Measurements from ENCODE around the gene DNAJC25. TPM values are rescaled to one million over a fixed set of nuclear protein-coding genes. Genes with fewer than 3 reads are reported as not detected.
"Not testable (repeated sequence)": the region's sequence is repeated elsewhere in the genome, so short reads cannot be mapped to it uniquely, and the experiment has no call there.

DNAJC25 gene
- polyA plus RNA-seq, 3 donors = 14.6 to 17.2 (median 15.2) TPM

GRCh38 chr9:111613436-111614040 is 17.6 kb upstream of the DNAJC25 start:
- no peak for DNase-seq (ENCODE audit: extremely low read depth in 1 of 11, low read depth in 9 of 11, low spot score in 4 of 11)

DNA sequence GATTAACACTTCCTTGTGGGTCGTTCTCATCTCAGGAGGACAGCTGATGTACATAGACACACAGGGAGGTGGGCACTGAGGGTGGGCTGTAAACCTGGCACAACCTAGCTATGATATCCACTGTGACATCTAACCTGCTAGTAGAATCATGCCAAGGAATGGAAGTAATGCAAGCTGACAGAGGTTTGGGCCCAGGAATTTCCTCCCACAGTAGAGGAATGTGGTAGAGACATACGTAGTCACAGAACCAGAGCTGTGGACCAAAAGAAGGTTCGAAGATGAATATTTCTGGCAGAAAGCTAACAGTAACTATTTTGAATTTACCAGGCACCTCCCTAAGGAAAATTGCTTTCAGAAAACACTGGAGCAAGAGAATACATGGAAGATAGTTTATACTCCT is 15.2 kb upstream of the DNAJC25 start:
- DNase-seq (ENCODE audit: extremely low read depth in 1 of 11, low read depth in 9 of 11, low spot score in 4 of 11) = no peak

GRCh38 chr9:111617349-111617748 is 13.8 kb upstream of the DNAJC25 start:
- not testable (repeated sequence) for DNase-seq (ENCODE audit: extremely low read depth in 1 of 11, low read depth in 9 of 11, low spot score in 4 of 11)

DNA sequence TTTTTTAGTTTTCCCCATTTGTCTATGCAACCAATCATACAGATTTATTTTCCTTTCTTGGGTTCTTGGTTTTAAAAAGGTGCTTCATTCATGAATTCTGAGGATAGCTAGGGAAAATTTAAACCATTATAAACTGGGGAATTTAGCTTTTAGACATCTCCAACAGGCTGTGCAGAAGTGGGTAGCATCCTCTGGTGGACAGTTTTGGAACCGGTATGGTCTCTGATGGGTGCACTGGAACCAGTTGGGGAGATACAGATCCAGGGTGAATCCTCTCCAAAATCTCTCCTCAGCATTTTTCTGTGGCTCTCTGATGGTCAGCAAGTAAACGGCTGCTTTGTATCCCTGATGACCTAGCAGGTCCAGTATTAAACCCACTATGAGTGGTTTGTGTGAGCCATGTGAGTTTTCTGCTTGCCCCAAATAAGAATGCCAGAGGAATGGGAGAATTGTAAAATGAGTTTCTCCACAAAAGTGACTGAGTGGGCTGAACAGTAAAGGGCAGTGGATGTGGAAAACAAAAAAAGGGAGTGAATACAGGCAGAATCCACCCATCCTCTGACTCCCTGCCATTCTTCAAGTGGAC is 9.1 kb upstream of the DNAJC25 start:
- no peak for DNase-seq (ENCODE audit: extremely low read depth in 1 of 11, low read depth in 9 of 11, low spot score in 4 of 11)

- DNase-seq (ENCODE audit: extremely low read depth in 1 of 11, low read depth in 9 of 11, low spot score in 4 of 11) = no peak
Observed at GRCh38 chr9:111622626-111623025, 8.5 kb upstream of the DNAJC25 start.

DNA sequence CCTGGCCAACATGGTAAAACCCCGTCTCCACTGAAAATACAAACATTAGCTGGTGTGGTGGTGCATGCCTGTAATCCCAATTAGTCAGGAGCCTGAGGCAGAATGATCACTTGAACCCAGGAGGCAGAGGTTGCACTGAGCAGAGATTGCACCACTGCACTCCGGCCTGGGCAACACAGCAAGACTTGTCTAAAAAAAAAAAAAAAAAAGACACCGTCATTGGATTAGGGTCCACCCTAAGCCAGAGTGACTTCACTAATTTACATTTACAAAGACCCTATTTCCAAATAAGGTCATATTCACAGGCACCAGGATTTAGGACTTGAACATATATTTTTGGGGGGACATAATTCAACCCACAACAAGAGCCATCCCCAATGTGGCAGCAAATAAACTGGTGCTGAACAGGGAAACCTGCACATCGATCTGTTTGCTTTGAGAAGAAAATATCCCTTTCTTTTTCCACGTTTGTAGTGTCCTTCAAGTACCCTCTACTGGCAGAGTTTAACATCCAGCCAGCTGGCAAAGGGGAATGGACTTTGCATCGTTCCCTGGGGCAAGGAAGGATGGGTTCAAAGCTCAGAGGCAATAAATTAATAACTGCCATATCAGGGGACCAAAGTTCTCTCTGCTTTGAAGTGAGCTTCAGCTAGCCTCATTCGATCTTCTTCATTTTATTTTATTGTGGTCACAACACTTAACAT is 3.7 kb upstream of the DNAJC25 start:
- DNase-seq (ENCODE audit: extremely low read depth in 1 of 11, low read depth in 9 of 11, low spot score in 4 of 11) = no peak

DNA sequence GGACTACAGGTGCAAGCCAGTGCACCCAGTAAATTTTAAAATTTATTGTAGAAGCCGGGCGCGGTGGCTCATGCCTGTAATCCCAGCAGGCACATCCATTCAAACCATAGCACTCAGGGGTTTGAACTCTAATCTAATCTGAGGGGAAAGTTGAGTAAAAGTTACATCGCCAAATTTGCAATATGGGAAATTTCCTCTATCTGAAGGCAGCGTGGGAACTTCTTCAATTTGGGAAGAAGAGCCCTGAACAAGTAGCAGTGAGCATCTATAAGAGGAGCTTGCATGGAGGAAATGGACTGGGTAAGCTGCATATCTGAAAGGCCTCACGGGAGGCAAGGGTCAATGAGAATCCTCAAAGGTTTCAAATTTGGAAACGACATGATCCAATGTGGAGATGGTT is 2.7 kb upstream of the DNAJC25 start:
- no peak for DNase-seq (ENCODE audit: extremely low read depth in 1 of 11, low read depth in 9 of 11, low spot score in 4 of 11)

- DNase-seq (ENCODE audit: extremely low read depth in 1 of 11, low read depth in 9 of 11, low spot score in 4 of 11) = no peak
Observed at GRCh38 chr9:111630182-111630963, 761 bp upstream of the DNAJC25 start.

- peak in 1 of 11 donors; percentile 56 for DNase-seq (ENCODE audit: extremely low read depth in 1 of 11, low read depth in 9 of 11, low spot score in 4 of 11)
Observed at GRCh38 chr9:111630964-111631213, 245 bp upstream of the DNAJC25 start.

DNA sequence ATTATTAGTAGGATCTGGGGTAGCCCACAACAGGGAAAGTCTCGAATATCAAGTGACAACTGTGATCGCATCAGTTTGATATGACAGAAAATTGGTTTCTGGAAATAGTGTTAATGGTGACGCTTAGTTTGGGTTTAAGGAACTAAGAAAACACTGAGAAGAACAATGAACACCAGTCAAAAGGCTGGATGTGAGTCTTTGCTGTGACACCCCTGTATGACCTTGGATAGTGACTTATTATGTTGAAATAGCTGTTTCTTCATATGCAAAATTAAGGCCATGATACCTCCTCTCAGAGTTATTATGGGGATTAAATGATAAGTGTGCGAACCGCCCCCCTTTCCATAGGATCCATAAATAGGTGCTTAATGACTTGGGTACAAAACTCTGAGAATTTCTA is 926 bp downstream of the DNAJC25 start:
- DNase-seq (ENCODE audit: extremely low read depth in 1 of 11, low read depth in 9 of 11, low spot score in 4 of 11) = no peak

- no peak for DNase-seq (ENCODE audit: extremely low read depth in 1 of 11, low read depth in 9 of 11, low spot score in 4 of 11)
Observed at GRCh38 chr9:111632695-111633388, 1.7 kb downstream of the DNAJC25 start.

DNA sequence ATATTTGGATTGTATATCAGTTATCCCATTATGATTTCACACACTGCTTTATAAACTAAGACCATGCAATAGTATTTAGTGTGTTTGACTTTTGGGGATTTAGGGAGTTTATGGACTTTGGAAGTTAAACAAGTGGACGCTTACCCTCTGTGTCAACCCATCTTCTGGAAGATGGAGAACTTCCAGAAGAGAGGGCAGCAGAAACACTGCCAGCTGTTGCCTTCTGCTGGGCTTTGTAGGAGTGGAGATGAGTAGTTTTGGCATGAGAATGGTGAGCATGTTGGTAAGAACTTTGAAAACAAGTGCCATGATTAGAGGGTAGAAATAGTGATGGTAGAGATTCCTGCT is 2.2 kb downstream of the DNAJC25 start:
- DNase-seq (ENCODE audit: extremely low read depth in 1 of 11, low read depth in 9 of 11, low spot score in 4 of 11) = no peak

DNA sequence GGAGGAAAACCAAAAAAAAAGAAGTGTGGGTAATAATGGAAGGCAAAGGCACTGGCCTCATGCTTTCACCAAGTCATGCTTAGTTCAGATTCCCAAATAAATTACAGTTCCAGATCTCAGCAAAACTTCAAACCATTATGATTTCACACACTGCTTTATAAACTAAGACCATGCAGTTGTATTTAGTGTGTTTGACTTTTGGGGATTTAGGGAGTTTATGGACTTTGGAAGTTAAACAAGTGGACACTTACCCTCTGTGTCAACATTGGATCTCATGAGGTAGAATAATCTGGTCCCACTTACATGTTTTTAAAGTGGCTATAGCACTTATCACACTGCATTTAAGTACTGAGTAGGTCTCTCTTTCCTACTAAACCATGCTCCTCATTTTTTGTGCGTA is 3.7 kb downstream of the DNAJC25 start:
- DNase-seq (ENCODE audit: extremely low read depth in 1 of 11, low read depth in 9 of 11, low spot score in 4 of 11) = no peak

DNA sequence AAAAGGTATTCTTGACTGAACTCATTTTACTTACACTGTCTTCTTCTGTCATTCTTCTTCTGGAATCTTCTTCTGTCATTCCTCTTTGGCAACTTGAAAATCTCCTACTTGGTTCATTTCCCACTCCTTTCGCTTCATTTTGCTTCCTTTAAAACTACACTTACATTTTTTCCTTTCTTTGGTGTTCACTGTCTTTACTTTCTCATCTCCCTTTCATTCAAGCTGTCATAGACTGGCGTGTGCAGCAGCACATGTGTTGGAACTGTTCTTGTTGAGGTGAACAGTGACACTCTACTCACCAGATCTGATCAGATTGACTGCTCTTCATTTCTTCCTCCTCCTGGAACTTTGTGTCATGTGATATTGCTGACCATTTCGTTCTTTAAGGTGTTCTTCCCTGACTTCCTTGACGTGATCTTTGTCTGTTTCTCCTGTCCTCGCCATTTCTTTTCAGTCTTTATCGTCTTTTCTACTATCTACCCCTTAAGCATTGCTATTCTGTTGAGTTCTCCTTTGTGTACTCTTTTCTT is 6.4 kb downstream of the DNAJC25 start:
- no peak for DNase-seq (ENCODE audit: extremely low read depth in 1 of 11, low read depth in 9 of 11, low spot score in 4 of 11)

DNA sequence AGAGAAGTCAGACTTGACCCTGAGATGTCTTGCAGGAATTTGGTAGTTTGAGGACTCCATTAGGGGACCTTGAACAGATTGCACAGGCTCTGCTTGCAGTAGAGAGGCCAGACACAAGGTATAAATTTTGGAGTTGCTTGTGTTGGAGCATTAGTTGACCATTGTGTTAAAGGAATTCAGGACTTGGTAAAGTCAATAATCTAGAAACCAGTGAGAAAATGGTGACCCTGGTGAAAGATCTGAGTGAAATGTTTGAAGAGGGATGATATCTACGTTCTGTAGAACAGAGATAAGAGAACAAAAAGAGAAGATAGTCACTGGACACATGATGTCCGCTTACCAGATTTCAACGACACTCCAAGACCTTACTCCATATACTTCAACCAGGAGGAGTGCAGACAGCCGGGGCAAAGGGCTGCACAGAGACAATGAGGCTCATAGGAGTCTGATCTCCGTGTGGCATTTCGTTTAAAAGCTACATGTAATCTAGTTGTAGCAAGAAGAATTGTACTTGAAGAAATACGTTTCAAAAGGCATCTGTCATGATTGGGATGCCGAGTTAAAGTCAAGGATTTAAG is 13.2 kb downstream of the DNAJC25 start:
- no peak for DNase-seq (ENCODE audit: extremely low read depth in 1 of 11, low read depth in 9 of 11, low spot score in 4 of 11)

GRCh38 chr9:111645806-111646205 is 14.7 kb downstream of the DNAJC25 start:
- DNase-seq (ENCODE audit: extremely low read depth in 1 of 11, low read depth in 9 of 11, low spot score in 4 of 11) = no peak

DNA sequence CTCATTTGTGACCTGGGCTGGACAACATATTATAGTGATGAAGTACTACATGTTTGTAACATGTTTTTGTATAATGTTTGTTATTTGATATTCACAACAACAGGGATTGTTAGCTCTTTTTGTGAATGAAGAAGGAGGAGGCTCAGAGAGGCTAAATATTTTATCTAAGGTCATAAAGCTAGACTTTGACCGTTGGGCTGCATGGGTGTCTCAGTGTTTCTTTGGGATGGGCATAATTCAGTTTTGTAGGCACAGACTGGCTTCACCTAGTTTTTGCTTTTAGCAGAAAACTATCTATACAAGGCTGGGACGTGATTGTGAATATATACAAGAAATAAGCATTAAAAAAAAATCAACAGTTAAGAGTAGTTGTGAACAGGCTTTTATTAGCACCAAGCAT is 15.3 kb downstream of the DNAJC25 start:
- DNase-seq (ENCODE audit: extremely low read depth in 1 of 11, low read depth in 9 of 11, low spot score in 4 of 11) = no peak

- no peak for DNase-seq (ENCODE audit: extremely low read depth in 1 of 11, low read depth in 9 of 11, low spot score in 4 of 11)
Observed at GRCh38 chr9:111648066-111648465, 16.9 kb downstream of the DNAJC25 start.

- no peak for DNase-seq (ENCODE audit: extremely low read depth in 1 of 11, low read depth in 9 of 11, low spot score in 4 of 11)
Observed at GRCh38 chr9:111649016-111649415, 17.9 kb downstream of the DNAJC25 start.

Data from renal cortex interstitium (tissue), 11 donors.